GM12872 (cell line): ENCODE measurements around the gene MST1R.

Experiments
- CTCF ChIP-seq: IDR thresholded peaks from 3 replicates; pipeline ENCODE4 v1.5.1; 2011; ENCODE audit warnings: low read depth, mild to moderate bottlenecking, low read length, moderate library complexity; ENCODE audit not compliant: insufficient read depth

MST1R gene

GRCh38 chr3:49855662-49856061, 48.0 kb downstream of the MST1R start:
- TF ChIP-seq CTCF, result no peak

DNA sequence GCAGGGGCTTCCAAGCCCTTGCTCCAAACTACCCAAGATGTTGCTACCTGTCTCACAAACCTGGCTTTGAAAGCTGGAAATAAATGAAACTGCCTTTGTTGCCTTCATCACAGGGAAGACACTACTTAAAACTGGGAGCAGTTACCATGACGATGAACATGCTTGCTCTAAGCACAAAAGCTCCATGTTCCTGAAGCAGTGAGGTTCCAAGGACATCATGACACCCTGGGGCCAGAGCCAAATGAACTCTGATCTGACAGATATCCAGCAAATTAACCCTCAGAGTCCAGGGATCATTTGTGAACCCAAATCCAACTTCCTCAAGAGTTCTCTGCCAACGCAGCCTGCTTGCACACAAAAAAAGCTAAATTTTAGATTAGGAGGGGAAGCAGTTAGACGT, 58.0 kb downstream of the MST1R start:
- TF ChIP-seq CTCF, result no peak

- TF ChIP-seq CTCF, result no peak
These were observed 59.0 kb downstream of the MST1R start for GRCh38 chr3:49844464-49845183.

- TF ChIP-seq CTCF, result no peak
These were observed 60.7 kb downstream of the MST1R start for GRCh38 chr3:49842843-49843517.

DNA sequence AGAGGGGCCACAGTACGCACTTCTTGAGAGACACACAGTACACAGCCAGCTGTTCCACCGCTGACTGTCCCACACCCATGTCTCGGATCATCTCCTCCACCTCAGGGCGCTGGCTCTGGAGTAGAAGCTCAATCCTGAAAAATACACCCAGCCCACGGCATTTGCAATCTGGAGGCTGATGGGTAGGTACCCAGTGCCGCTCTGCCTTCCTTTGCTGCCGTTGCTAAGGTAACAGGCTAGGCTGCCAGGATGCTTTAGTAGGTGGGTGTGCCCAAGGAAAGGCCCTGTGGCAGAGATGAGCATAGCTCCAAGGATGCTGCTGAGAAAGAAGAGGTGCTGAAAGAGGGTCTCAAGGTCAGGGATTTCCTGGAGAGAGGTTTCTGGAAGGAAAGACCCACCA, 61.9 kb downstream of the MST1R start:
- no peak for TF ChIP-seq CTCF

DNA sequence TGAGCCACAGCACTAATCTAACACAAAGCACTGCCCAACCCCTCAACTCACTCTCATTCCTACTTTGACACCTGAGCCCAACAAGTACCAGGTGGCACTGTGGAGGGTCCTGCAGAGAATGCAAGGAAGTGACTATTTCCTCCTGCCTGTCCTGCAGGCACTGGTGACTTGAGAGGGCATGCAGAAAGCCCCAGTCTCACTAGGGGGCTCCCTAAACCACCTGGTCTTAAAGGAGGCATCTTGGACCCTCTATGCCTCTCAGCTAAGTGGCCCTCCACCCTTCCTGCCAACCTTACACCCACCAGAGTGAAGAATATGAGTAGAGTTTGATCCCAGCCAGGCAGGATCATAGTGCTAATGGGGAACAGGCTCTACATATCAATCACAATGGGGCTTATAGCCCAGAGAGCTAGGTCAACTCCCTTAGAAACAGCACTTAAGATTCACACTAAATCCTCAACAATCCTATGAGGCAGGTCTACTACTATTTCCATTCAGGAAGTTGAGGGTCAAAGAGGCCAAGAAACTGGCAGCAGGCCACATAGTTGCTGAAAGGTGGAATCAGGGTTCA, 62.5 kb downstream of the MST1R start:
- TF ChIP-seq CTCF, result peak; percentile 65

- TF ChIP-seq CTCF, result no peak
These were observed 63.3 kb downstream of the MST1R start for GRCh38 chr3:49840388-49840787.
